ENCODE measurements around the gene TGOLN2.

DNA sequence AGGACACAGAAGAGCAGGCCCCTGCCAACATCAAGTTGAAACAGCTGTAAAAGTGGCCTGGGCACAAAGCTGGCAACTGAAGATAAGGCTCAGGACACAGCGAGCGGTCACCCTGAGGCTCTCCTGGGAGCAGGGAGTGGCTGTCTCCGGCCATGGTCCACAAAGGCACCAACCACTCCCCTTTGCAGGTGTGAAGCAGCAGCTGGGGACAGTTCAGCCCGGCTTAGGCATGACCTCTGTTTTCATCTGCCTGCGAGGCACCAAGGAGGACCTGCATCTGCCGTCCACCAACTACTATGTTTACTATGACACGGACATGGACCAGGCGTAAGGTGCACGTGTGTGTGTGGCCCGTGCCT lies 12.9 kb downstream of the TGOLN2 start:
- TF ChIP-seq, protein P1, sequence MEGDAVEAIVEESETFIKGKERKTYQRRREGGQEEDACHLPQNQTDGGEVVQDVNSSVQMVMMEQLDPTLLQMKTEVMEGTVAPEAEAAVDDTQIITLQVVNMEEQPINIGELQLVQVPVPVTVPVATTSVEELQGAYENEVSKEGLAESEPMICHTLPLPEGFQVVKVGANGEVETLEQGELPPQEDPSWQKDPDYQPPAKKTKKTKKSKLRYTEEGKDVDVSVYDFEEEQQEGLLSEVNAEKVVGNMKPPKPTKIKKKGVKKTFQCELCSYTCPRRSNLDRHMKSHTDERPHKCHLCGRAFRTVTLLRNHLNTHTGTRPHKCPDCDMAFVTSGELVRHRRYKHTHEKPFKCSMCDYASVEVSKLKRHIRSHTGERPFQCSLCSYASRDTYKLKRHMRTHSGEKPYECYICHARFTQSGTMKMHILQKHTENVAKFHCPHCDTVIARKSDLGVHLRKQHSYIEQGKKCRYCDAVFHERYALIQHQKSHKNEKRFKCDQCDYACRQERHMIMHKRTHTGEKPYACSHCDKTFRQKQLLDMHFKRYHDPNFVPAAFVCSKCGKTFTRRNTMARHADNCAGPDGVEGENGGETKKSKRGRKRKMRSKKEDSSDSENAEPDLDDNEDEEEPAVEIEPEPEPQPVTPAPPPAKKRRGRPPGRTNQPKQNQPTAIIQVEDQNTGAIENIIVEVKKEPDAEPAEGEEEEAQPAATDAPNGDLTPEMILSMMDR (IDR thresholded peaks at IDR 0.05; ENCODE audit: poor library complexity) = no peak
- no peak for TF ChIP-seq EZH2 (IDR thresholded peaks at IDR 0.05; ENCODE audit: borderline replicate concordance)

Measured in hepatocyte (in vitro differentiated cells).